OCI-LY7 (cell line): ENCODE measurements around the gene NXN. TPM values are rescaled to one million over a fixed set of nuclear protein-coding genes. Genes with fewer than 3 reads are reported as not detected.

ENCODE experiments used
- BruUV-seq: library from RNA; stranded (reverse); fragments of 400-500 nt; replicated peaks from 2 replicates; lab custom pipeline; 2021; lab: Mats Ljungman, UMichigan
- CTCF ChIA-PET: fragments of 300-600 bp; sonication (Branson Sonifier 250); formaldehyde crosslinking; loops from one replicate; lab custom pipeline; 2022; ENCODE audit warnings: antibody characterized with exemption; ENCODE audit not compliant: unreplicated experiment; lab: Charles Lee
- POLR2A ChIA-PET: fragments of 300-600 bp; sonication (Branson Sonifier 250); formaldehyde crosslinking; loops from one replicate; lab custom pipeline; 2022; ENCODE audit warnings: antibody characterized with exemption; lab: Charles Lee
- DNase-seq: peaks from one replicate; pipeline ENCODE4 v3.0.0-alpha.2; 2015; ENCODE audit warnings: low spot score
- H2AFZ ChIP-seq: fragments of 200-600 bp; sonication (generic), shearing (Covaris generic); 2 replicates; pipeline ENCODE4 v1.6.1; 2014; ENCODE audit warnings: mild to moderate bottlenecking, antibody characterized with exemption, low read length, moderate library complexity
- H3K27ac ChIP-seq: fragments of 200-600 bp; sonication (generic); 2 replicates; pipeline ENCODE4 v1.5.1; 2014; ENCODE audit warnings: mixed run types, low read depth, mild to moderate bottlenecking, moderate library complexity, low read length, inconsistent platforms; ENCODE audit not compliant: poor library complexity, severe bottlenecking
- H3K36me3 ChIP-seq: fragments of 200-600 bp; sonication (generic); 2 replicates; pipeline ENCODE4 v1.6.1; 2014; ENCODE audit warnings: mild to moderate bottlenecking, antibody characterized with exemption, low read length, moderate library complexity, mixed read lengths; ENCODE audit not compliant: insufficient read depth
- H3K4me1 ChIP-seq: fragments of 200-600 bp; sonication (generic); 2 replicates; pipeline ENCODE4 v1.5.1; 2014; ENCODE audit warnings: mild to moderate bottlenecking, low read length; ENCODE audit not compliant: insufficient read depth, poor library complexity, severe bottlenecking
- H3K4me2 ChIP-seq: fragments of 200-600 bp; sonication (generic); 2 replicates; pipeline ENCODE4 v1.6.1; 2014; ENCODE audit warnings: mild to moderate bottlenecking, low read length
- H3K4me3 ChIP-seq: fragments of 200-600 bp; sonication (generic); 2 replicates; pipeline ENCODE4 v1.5.1; 2014; ENCODE audit warnings: mild to moderate bottlenecking, low read depth, low read length; ENCODE audit not compliant: poor library complexity, severe bottlenecking
- H3K79me2 ChIP-seq: fragments of 200-600 bp; sonication (generic); 2 replicates; pipeline ENCODE4 v1.6.1; 2016; ENCODE audit warnings: low read depth, mild to moderate bottlenecking, low read length, moderate library complexity, mixed read lengths; ENCODE audit not compliant: insufficient read depth
- H3K9me2 ChIP-seq: fragments of 200-600 bp; sonication (generic); 2 replicates; pipeline ENCODE4 v1.6.1; 2016; ENCODE audit warnings: mild to moderate bottlenecking, low read length, mixed read lengths; ENCODE audit not compliant: insufficient read depth
- H3K9me3 ChIP-seq: fragments of 200-600 bp; sonication (generic); 2 replicates; pipeline ENCODE4 v1.6.1; 2014; ENCODE audit warnings: mild to moderate bottlenecking, mixed run types, low read length, mixed read lengths
- H4K20me1 ChIP-seq: fragments of 200-600 bp; sonication (generic); 2 replicates; pipeline ENCODE4 v1.6.1; 2014; ENCODE audit warnings: mild to moderate bottlenecking, antibody characterized with exemption, low read length, moderate library complexity, mixed read lengths; ENCODE audit not compliant: insufficient read depth
- CTCF ChIP-seq: fragments of 200-600 bp; sonication (generic); conservative IDR thresholded peaks from 2 replicates; pipeline ENCODE4 v1.5.1; 2014; ENCODE audit warnings: mild to moderate bottlenecking, antibody characterized with exemption, low read length, moderate library complexity, mixed read lengths
- EZH2phosphoT487 ChIP-seq: fragments of 200-600 bp; sonication (generic); IDR thresholded peaks from 2 replicates; pipeline ENCODE4 v1.6.1; 2018; ENCODE audit warnings: low read depth, borderline replicate concordance, mild to moderate bottlenecking, mixed run types, antibody characterized with exemption, low read length, moderate library complexity, mixed read lengths
- intact Hi-C: fragments of 100-400 bp; cut with micrococcal nuclease; formaldehyde crosslinking; loops from one replicate; pipeline ENCODE4 v1.10.0; 2022; ENCODE audit not compliant: unreplicated experiment
- total RNA-seq, 2 experiments: library from RNA; depleted of rRNA in 1 of 2; stranded (reverse); fragments of >200 nt in 1 of 2; shearing (Covaris generic) in 1 of 2; gene quantifications; 2 replicates each; pipeline ENCODE4 v1.2.3, GENCODE V29; 2014 to 2022

NXN gene
- total RNA-seq, 2 experiments from 2014 or later, result 1.3 to 2.8 TPM

DNA sequence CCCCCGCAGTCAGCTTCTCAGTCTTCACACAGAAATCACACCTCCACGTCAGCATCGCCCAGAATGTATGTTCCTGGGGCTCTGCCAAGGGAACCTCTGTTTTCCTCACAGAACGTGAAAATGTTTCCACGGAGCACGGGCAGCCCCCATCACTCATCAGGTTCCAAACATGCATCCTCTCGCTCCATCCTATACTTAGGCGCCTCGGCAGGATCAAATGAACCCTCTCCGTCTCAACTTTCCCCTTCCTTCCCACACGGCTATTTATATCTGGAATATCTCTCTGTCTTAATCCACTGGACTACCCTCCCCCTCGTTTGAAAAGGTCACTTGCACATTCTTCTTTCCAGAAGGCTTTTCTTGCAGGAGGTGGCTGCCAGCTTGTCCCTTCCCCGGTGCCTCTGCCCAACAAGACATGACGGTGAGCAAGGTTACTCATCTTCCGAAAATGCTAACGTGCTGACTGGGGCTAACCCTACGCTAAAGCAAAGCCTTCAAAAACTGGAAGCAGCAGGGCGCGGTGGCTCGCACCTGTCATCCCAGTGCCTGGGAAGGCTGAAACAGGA lies 21.6 kb downstream of the NXN start:
- H3K79me2 ChIP-seq, result no peaks in the 10 kb centered on the region
- H3K4me1 ChIP-seq, result no peaks in the 10 kb centered on the region
- H3K36me3 ChIP-seq, result no peaks in the 10 kb centered on the region
- no peak for DNase-seq
- ChIA-PET POLR2A (interaction anchor here (0.5 kb wide), 1 partner anchor 15 kb away, joined by 5 read pairs; no protein-coding TSS in a partner anchor), CTCF (no interaction called here)
- H3K9me3 ChIP-seq, result no peaks in the 10 kb centered on the region
- H2AFZ ChIP-seq, result no peak overlapping the region
- H3K9me2 ChIP-seq, result no peaks in the 10 kb centered on the region
- H3K4me3 ChIP-seq, result no peak overlapping the region
- BruUV-seq, result no TSS peak
- intact Hi-C loops, result no loop called here
- no peaks in the 10 kb centered on the region for H4K20me1 ChIP-seq
- no peak for TF ChIP-seq CTCF
- no peak for TF ChIP-seq EZH2phosphoT487
- H3K27ac ChIP-seq, result no peak overlapping the region
- H3K4me2 ChIP-seq, result no peak overlapping the region

DNA sequence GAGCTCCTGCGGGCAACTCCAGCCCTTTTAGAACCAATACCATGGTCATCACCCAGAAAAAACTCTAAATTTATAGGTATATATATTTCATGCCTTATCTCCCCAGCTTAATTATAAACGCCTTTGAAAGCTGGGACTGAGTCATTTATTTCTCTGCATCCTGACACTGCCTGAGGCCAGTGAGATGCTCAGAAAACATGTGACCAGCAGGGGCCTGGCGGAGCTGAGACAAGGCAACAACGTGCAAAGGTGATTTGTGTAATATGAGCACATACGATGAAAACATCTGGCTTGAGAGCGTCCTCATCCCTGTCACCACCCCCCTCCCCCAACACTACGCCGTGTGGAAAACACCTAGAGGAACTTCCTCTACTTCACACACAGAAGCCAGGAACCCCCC lies 22.7 kb downstream of the NXN start:
- DNase-seq, result no peak
- ChIA-PET POLR2A (no interaction called here), CTCF (interaction anchor here (0.6 kb wide), 1 partner anchor 132 kb away, joined by 6 read pairs; no protein-coding TSS in a partner anchor)
- Histone ChIP-seq H3K4me3 (no peak overlapping the region), H3K4me1 (no peaks in the 10 kb centered on the region), H3K4me2 (no peak overlapping the region), H3K36me3 (no peaks in the 10 kb centered on the region), H3K9me3 (no peaks in the 10 kb centered on the region), H4K20me1 (no peaks in the 10 kb centered on the region), H3K27ac (no peak overlapping the region), H3K79me2 (no peaks in the 10 kb centered on the region), H3K9me2 (no peaks in the 10 kb centered on the region), H2AFZ (no peak overlapping the region)
- intact Hi-C loops, result no loop called here
- no TSS peak for BruUV-seq
- TF ChIP-seq EZH2phosphoT487 (no peak), CTCF (no peak)

GRCh38 chr17:954431-955164 lies 25.0 kb downstream of the NXN start:
- H3K9me3 ChIP-seq, result no peaks in the 10 kb centered on the region
- no peak overlapping the region for H2AFZ ChIP-seq
- no peaks in the 10 kb centered on the region for H4K20me1 ChIP-seq
- H3K36me3 ChIP-seq, result no peaks in the 10 kb centered on the region
- intact Hi-C loops, result no loop called here
- H3K4me1 ChIP-seq, result no peaks in the 10 kb centered on the region
- no peak for TF ChIP-seq CTCF
- TF ChIP-seq EZH2phosphoT487, result no peak
- no peaks in the 10 kb centered on the region for H3K79me2 ChIP-seq
- CTCF ChIA-PET, result no interaction called here
- H3K27ac ChIP-seq, result no peak overlapping the region
- no peaks in the 10 kb centered on the region for H3K9me2 ChIP-seq
- no TSS peak for BruUV-seq
- no peak for DNase-seq
- no peak overlapping the region for H3K4me2 ChIP-seq
- POLR2A ChIA-PET, result interaction anchor here (0.6 kb wide), 1 partner anchor 10 kb away, joined by 3 read pairs; no protein-coding TSS in a partner anchor
- no peak overlapping the region for H3K4me3 ChIP-seq
